NB4 (cell line): Measurements from ENCODE around the gene MAPK14.

ENCODE experiments used
- CTCF ChIP-seq: IDR thresholded peaks from one replicate; pipeline ENCODE4 v1.5.1; 2012; ENCODE audit warnings: low read depth, low read length
- POLR2A ChIP-seq: IDR thresholded peaks from 2 replicates; pipeline ENCODE4 v1.6.1; 2011; ENCODE audit warnings: mild to moderate bottlenecking; ENCODE audit not compliant: insufficient read length; ENCODE audit errors: extremely low read depth

- TF ChIP-seq CTCF, result no peak
- TF ChIP-seq POLR2A, result no peak
Observed at GRCh38 chr6:36050305-36050704, 22.7 kb downstream of the MAPK14 start.
